HepG2 (cell line): ENCODE measurements around the gene NOS1AP. TPM values are rescaled to one million over a fixed set of nuclear protein-coding genes. Genes with fewer than 3 reads are reported as not detected.

Experiments used
- ATAC-seq: fragments of 200-7000 bp; cut with Tn5 transposase; 3 replicates; pipeline ENCODE4 v1.9.1; 2020; ENCODE audit warnings: mild to moderate bottlenecking, moderate library complexity
- BruUV-seq: library from RNA; stranded (reverse); fragments of 400-500 nt; replicated peaks from 2 replicates; lab custom pipeline; 2021; lab: Mats Ljungman, UMichigan
- CTCF ChIA-PET: fragments of 300-600 bp; formaldehyde crosslinking; extraction: SDS; loops from one replicate; lab custom pipeline; 2021; ENCODE audit warnings: low total read pairs, inconsistent platforms, low intra/inter-chr PET ratio; lab: Yijun Ruan, JAX
- POLR2A ChIA-PET: fragments of 350-600 bp; sonication (Branson Sonifier 250); formaldehyde crosslinking; loops from one replicate; lab custom pipeline; 2020; ENCODE audit warnings: antibody characterized with exemption, inconsistent platforms; lab: Yijun Ruan, JAX
- DNase-seq: peaks from one replicate; pipeline ENCODE4 v3.0.0-alpha.2; 2015; ENCODE audit warnings: low spot score
- FAIRE-seq: peaks from 3 replicates; lab custom pipeline; 2011; peaks lifted over from hg19 to GRCh38; lab: Jason Lieb, UNC
- H2AFZ ChIP-seq: one replicate; pipeline ENCODE4 v1.6.1; 2011; ENCODE audit warnings: low read length, inconsistent platforms
- H3K27ac ChIP-seq: fragments of 300-600 bp; 3 replicates; pipeline ENCODE4 v1.8.0; 2011; ENCODE audit warnings: mixed run types, mild to moderate bottlenecking, mixed read lengths, low read length, inconsistent platforms; ENCODE audit not compliant: insufficient read depth; ENCODE audit errors: extremely low read length
- H3K27me3 ChIP-seq, 2 experiments: fragments of 200-600 bp in 1 of 2; 2 replicates in 1 of 2; 3 replicates in 1 of 2; pipeline versions ENCODE4 v1.6.0 to v1.8.0; 2011; ENCODE audit warnings: low read length in 2 of 2, mild to moderate bottlenecking in 2 of 2, moderate library complexity in 2 of 2, inconsistent platforms in 1 of 2; ENCODE audit not compliant: insufficient read depth in 2 of 2, control insufficient read depth in 1 of 2
- H3K36me3 ChIP-seq, 2 experiments: fragments of 200-600 bp in 1 of 2; replicated peaks in 1 of 2; 2 replicates in 1 of 2; 3 replicates in 1 of 2; pipeline versions ENCODE4 v1.5.1 to v1.8.0; 2011; ENCODE audit warnings: low read length in 2 of 2, inconsistent platforms in 1 of 2; ENCODE audit not compliant: insufficient read depth in 2 of 2, control insufficient read depth in 1 of 2
- H3K4me1 ChIP-seq: 2 replicates; pipeline ENCODE4 v1.5.1; 2012; ENCODE audit warnings: low read length, inconsistent platforms; ENCODE audit not compliant: insufficient read depth
- H3K4me2 ChIP-seq: 2 replicates; pipeline ENCODE4 v1.6.0; 2011; ENCODE audit warnings: low read depth, low read length, inconsistent platforms
- H3K4me3 ChIP-seq, 3 experiments: fragments of 200-600 bp in 1 of 3; sonication (generic), shearing (Covaris generic) in 1 of 3; replicated peaks in 1 of 3; 2 replicates each; pipeline ENCODE4 v1.5.1; 2011 to 2016; ENCODE audit warnings: low read length in 3 of 3, inconsistent platforms in 2 of 3, low read depth in 2 of 3, mild to moderate bottlenecking in 2 of 3, control low read depth in 1 of 3, mixed read lengths in 1 of 3; ENCODE audit not compliant: insufficient read depth in 1 of 3
- H3K79me2 ChIP-seq: one replicate; pipeline ENCODE4 v1.6.1; 2011; ENCODE audit warnings: low read length, inconsistent platforms; ENCODE audit not compliant: insufficient read depth
- H3K9ac ChIP-seq: 2 replicates; pipeline ENCODE4 v1.6.0; 2011; ENCODE audit warnings: mild to moderate bottlenecking, low read depth, low read length, inconsistent platforms; ENCODE audit not compliant: insufficient read depth
- H3K9me3 ChIP-seq: 2 replicates; pipeline ENCODE4 v1.5.1; 2012; ENCODE audit warnings: mild to moderate bottlenecking, low read length
- H4K20me1 ChIP-seq: 2 replicates; pipeline ENCODE4 v1.6.0; 2011; ENCODE audit warnings: inconsistent platforms, mild to moderate bottlenecking, low read length, moderate library complexity; ENCODE audit not compliant: insufficient read depth
- ATF3 ChIP-seq: sonication (generic); formaldehyde crosslinking; IDR thresholded peaks from 2 replicates; pipeline ENCODE4 v1.4.0; 2020; ENCODE audit warnings: missing genetic modification reagents
- ATF7-NPFF ChIP-seq: sonication (generic); formaldehyde crosslinking; IDR thresholded peaks from 2 replicates; pipeline ENCODE4 v1.8.1; 2023; ENCODE audit warnings: mild to moderate bottlenecking, low read depth, missing genetic modification reagents, moderate library complexity
- BRCA1 ChIP-seq: sonication (generic); formaldehyde crosslinking; IDR thresholded peaks from 2 replicates; pipeline ENCODE4 v1.4.0; 2020; ENCODE audit warnings: missing genetic modification reagents
- E2F1 ChIP-seq: sonication (generic); formaldehyde crosslinking; IDR thresholded peaks from 2 replicates; pipeline ENCODE4 v1.5.0; 2020; ENCODE audit warnings: missing genetic modification reagents
- ETV6 ChIP-seq: sonication (generic); formaldehyde crosslinking; conservative IDR thresholded peaks from 2 replicates; pipeline ENCODE4 v1.4.0; 2020; ENCODE audit warnings: missing genetic modification reagents
- KAT7 ChIP-seq: IDR thresholded peaks from 2 replicates; pipeline ENCODE4 v1.6.1; 2018; ENCODE audit warnings: borderline replicate concordance, missing compliant biosample characterization
- NFE2L2 ChIP-seq: fragments of 150-350 bp; IDR thresholded peaks from 2 replicates; pipeline ENCODE4 v1.6.1; 2014; ENCODE audit warnings: low read length
- PRDM10 ChIP-seq: sonication (generic); formaldehyde crosslinking; IDR thresholded peaks from 2 replicates; pipeline ENCODE4 v1.4.0; 2020; ENCODE audit warnings: low read depth, missing genetic modification reagents
- PRDM4 ChIP-seq: sonication (generic); formaldehyde crosslinking; IDR thresholded peaks from 2 replicates; pipeline ENCODE4 v1.9.0; 2021; ENCODE audit warnings: missing genetic modification reagents, borderline replicate concordance
- PRMT3 ChIP-seq: sonication (generic); formaldehyde crosslinking; IDR thresholded peaks from 2 replicates; pipeline ENCODE4 v1.8.1; 2022; ENCODE audit warnings: low read depth, mild to moderate bottlenecking, moderate library complexity, missing genetic modification reagents, borderline replicate concordance
- SALL2 ChIP-seq: sonication (generic); formaldehyde crosslinking; IDR thresholded peaks from 2 replicates; pipeline ENCODE4 v1.8.1; 2023; ENCODE audit warnings: mild to moderate bottlenecking, missing genetic modification reagents, inconsistent platforms
- ZNF260 ChIP-seq: sonication (generic); formaldehyde crosslinking; IDR thresholded peaks from 2 replicates; pipeline ENCODE4 v1.4.0; 2020; ENCODE audit warnings: missing genetic modification reagents, low read depth, mild to moderate bottlenecking, borderline replicate concordance
- WGBS: methylation state at CpG from one replicate; pipeline ENCODE4 v1.1.6; 2017; ENCODE audit warnings: low lambda C conversion rate; 5-methylcytosine and 5-hydroxymethylcytosine counted together
- in situ Hi-C: cut with HindIII; loops from 2 replicates; pipeline ENCODE4 v1.10.0; 2017; ENCODE audit warnings: low pct_unique_long_range_greater_than_20kb; ENCODE audit not compliant: extremely low pct_ligation_motif_present
- intact Hi-C: fragments of 100-400 bp; cut with micrococcal nuclease; formaldehyde crosslinking; loops from one replicate; pipeline ENCODE4 v1.10.0; 2022; ENCODE audit not compliant: unreplicated experiment
- polyA plus RNA-seq, 8 experiments: library from polyadenylated mRNA; depleted of rRNA in 3 of 8; stranded (reverse) in 7 of 8; unstranded in 1 of 8; fragments of >200 nt; fragmentation: Illumina TruSeq in 4 of 8; extraction: Trizol in 4 of 8; gene quantifications; 2 replicates each; pipeline versions ENCODE4 v1.2.1 to v1.2.3, GENCODE V29; 2011 to 2016; ENCODE audit warnings: low read depth in 4 of 8, missing spikeins in 1 of 8, mixed read lengths in 1 of 8; ENCODE audit not compliant: insufficient read depth in 1 of 8
- total RNA-seq, 5 experiments: library from RNA; depleted of rRNA; stranded (reverse); fragments of >200 nt; fragmentation: Illumina TruSeq; extraction: Trizol; gene quantifications; 2 replicates each; pipeline ENCODE4 v1.2.3, GENCODE V29; 2016; ENCODE audit warnings: low read depth in 1 of 5

Gene NOS1AP
- total and polyA plus RNA-seq, 2 of the 13 experiments (the other 11 are each of a cell fraction or from before 2014, with no cell fraction given): 2.0 to 3.3 TPM

GRCh38 chr1:162272419-162272818 is 202.9 kb downstream of the NOS1AP start:
- WGBS: 94% methylated on average over 5 of the region's 5 CpGs
- no peaks in the 10 kb centered on the region; a peak in 1 of 5 replicates for H3K36me3 ChIP-seq
- no peak overlapping the region for H3K4me2 ChIP-seq
- no peak overlapping the region for H3K27ac ChIP-seq
- DNase-seq: no peak
- no peak overlapping the region for H3K9ac ChIP-seq
- BruUV-seq: no TSS peak
- ChIA-PET POLR2A (no interaction called here), CTCF (no interaction called here)
- intact Hi-C loops: no loop called here
- H3K4me1 ChIP-seq: no peaks in the 10 kb centered on the region
- no peak overlapping the region for H3K4me3 ChIP-seq
- no peak for FAIRE-seq
- no peak overlapping the region for H2AFZ ChIP-seq
- H3K79me2 ChIP-seq: no peaks in the 10 kb centered on the region
- H4K20me1 ChIP-seq: no peaks in the 10 kb centered on the region
- ATAC-seq: no peak
- in situ Hi-C loops: no loop called here
- no peak for TF ChIP-seq PRDM4 (CRISPR knock-in tag)
- TF ChIP-seq SALL2 (CRISPR knock-in tag): no peak
- no peak for TF ChIP-seq ETV6 (CRISPR knock-in tag)
- no peak for TF ChIP-seq KAT7 (CRISPR knock-in tag)
- no peak for TF ChIP-seq E2F1 (CRISPR knock-in tag)
- no peak for TF ChIP-seq BRCA1 (CRISPR knock-in tag)
- no peak for TF ChIP-seq ATF7-NPFF (CRISPR knock-in tag)
- TF ChIP-seq PRDM10: no peak
- TF ChIP-seq PRMT3 (CRISPR knock-in tag): no peak
- TF ChIP-seq ZNF260: no peak
- TF ChIP-seq ATF3 (CRISPR knock-in tag): no peak
- TF ChIP-seq NFE2L2: no peak
- no peaks in the 10 kb centered on the region for H3K27me3 ChIP-seq
- H3K9me3 ChIP-seq: no peaks in the 10 kb centered on the region
